K562 treated with DMSO at 1 percent for 12 hours (cell line): Measurements from ENCODE around the gene PAPPA. TPM values are rescaled to one million over a fixed set of nuclear protein-coding genes. Genes with fewer than 3 reads are reported as not detected.

Source experiments
- total RNA-seq: library from RNA; unstranded; fragments of 300-600 nt; gene quantifications from 2 replicates; pipeline ENCODE4 v1.2.3, GENCODE V29; 2022; ENCODE audit not compliant: insufficient read depth

PAPPA gene, protein sequence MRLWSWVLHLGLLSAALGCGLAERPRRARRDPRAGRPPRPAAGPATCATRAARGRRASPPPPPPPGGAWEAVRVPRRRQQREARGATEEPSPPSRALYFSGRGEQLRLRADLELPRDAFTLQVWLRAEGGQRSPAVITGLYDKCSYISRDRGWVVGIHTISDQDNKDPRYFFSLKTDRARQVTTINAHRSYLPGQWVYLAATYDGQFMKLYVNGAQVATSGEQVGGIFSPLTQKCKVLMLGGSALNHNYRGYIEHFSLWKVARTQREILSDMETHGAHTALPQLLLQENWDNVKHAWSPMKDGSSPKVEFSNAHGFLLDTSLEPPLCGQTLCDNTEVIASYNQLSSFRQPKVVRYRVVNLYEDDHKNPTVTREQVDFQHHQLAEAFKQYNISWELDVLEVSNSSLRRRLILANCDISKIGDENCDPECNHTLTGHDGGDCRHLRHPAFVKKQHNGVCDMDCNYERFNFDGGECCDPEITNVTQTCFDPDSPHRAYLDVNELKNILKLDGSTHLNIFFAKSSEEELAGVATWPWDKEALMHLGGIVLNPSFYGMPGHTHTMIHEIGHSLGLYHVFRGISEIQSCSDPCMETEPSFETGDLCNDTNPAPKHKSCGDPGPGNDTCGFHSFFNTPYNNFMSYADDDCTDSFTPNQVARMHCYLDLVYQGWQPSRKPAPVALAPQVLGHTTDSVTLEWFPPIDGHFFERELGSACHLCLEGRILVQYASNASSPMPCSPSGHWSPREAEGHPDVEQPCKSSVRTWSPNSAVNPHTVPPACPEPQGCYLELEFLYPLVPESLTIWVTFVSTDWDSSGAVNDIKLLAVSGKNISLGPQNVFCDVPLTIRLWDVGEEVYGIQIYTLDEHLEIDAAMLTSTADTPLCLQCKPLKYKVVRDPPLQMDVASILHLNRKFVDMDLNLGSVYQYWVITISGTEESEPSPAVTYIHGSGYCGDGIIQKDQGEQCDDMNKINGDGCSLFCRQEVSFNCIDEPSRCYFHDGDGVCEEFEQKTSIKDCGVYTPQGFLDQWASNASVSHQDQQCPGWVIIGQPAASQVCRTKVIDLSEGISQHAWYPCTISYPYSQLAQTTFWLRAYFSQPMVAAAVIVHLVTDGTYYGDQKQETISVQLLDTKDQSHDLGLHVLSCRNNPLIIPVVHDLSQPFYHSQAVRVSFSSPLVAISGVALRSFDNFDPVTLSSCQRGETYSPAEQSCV (N-terminal part only)
- 0.10 and 0.48 TPM in 2 replicates for total RNA-seq

DNA sequence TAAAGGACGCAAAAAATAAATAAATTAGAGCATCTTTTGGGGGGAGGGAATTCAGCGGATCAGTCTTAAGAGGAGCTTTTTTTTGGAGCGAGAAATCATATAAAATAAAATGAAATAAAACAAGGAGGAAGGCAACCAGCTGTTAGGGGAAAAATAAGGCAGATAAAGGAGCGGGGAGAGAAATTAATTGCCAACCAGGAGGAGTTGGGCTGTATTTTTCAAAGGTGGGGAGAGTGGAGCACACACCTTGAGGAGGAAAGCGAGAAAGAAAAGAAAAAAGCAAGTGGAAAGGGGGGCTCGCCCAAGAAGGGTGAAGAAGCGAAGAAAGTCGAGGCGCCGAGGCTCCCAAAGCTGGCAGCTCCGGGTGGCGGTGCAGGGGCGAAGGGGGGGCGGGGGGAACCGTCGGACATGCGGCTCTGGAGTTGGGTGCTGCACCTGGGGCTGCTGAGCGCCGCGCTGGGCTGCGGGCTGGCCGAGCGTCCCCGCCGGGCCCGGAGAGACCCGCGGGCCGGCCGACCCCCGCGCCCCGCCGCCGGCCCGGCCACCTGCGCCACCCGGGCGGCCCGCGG, at the start of gene PAPPA:
Gene PAPPA, plus strand, starts transcription at position 27 of the 569 bp plus-strand sequence. Its CDS starts 382 bp downstream, at position 409.

